Stimulated activated CD8-positive, alpha-beta memory T cell treated with anti-CD3 and anti-CD28 coated beads, Interleukin-2, amount 100 ng/mL, for 1 hour (primary cell): ENCODE data around the gene LRRN4.
"Not testable (repeated sequence)": the region's sequence is repeated elsewhere in the genome, so short reads cannot be mapped to it uniquely, and the experiment has no call there.

Experiments
- DNase-seq, 2 donors: peaks; one replicate each; pipeline ENCODE4 v3.0.0-alpha.2; 2020; ENCODE audit warnings: low read depth in 2 of 2

LRRN4 gene

GRCh38 chr20:6058684-6059295 lies 4.9 kb upstream of the LRRN4 start:
- no peak for DNase-seq

- no peak for DNase-seq
These were observed 3.8 kb upstream of the LRRN4 start for GRCh38 chr20:6057691-6058090.

- no peak for DNase-seq
These were observed 3.3 kb upstream of the LRRN4 start for GRCh38 chr20:6057139-6057538.

GRCh38 chr20:6055981-6056569 lies 2.2 kb upstream of the LRRN4 start:
- DNase-seq = no peak

GRCh38 chr20:6055161-6055783 lies 1.4 kb upstream of the LRRN4 start:
- DNase-seq = no peak

- not testable (repeated sequence) for DNase-seq
These were observed 810 bp upstream of the LRRN4 start for GRCh38 chr20:6054689-6055051.

- DNase-seq = no peak
These were observed 640 bp downstream of the LRRN4 start for GRCh38 chr20:6053064-6053775.

- no peak for DNase-seq
These were observed 2.4 kb downstream of the LRRN4 start for GRCh38 chr20:6051505-6051904.

GRCh38 chr20:6048391-6048790 lies 5.5 kb downstream of the LRRN4 start:
- no peak for DNase-seq

- DNase-seq = no peak
These were observed 7.4 kb downstream of the LRRN4 start for GRCh38 chr20:6046432-6046831.

- DNase-seq = no peak
These were observed 8.3 kb downstream of the LRRN4 start for GRCh38 chr20:6045566-6045965.

- DNase-seq = no peak
These were observed 9.7 kb downstream of the LRRN4 start for GRCh38 chr20:6044115-6044514.

GRCh38 chr20:6041808-6042265 lies 12.0 kb downstream of the LRRN4 start:
- no peak for DNase-seq

- no peak for DNase-seq
These were observed 12.7 kb downstream of the LRRN4 start for GRCh38 chr20:6040958-6041807.

GRCh38 chr20:6040540-6040939 lies 13.3 kb downstream of the LRRN4 start:
- DNase-seq = no peak

GRCh38 chr20:6039766-6040165 lies 14.1 kb downstream of the LRRN4 start:
- no peak for DNase-seq

GRCh38 chr20:6038256-6038655 lies 15.6 kb downstream of the LRRN4 start:
- no peak for DNase-seq

GRCh38 chr20:6037082-6037481 lies 16.8 kb downstream of the LRRN4 start:
- no peak for DNase-seq

- DNase-seq = no peak
These were observed 17.6 kb downstream of the LRRN4 start for GRCh38 chr20:6036213-6036612.

- DNase-seq = no peak
These were observed 19.5 kb downstream of the LRRN4 start for GRCh38 chr20:6034134-6034969.

GRCh38 chr20:6032907-6033306 lies 21.0 kb downstream of the LRRN4 start:
- DNase-seq = not testable (repeated sequence)
